Activated naive CD4-positive, alpha-beta T cell treated with anti-CD3 and anti-CD28 coated beads, Interleukin-2, amount 10 ng/mL, durations not matched to agents 7 days and 5 days (primary cell): ENCODE results near the gene EIF4G3.
"Not testable (repeated sequence)": the region's sequence is repeated elsewhere in the genome, so short reads cannot be mapped to it uniquely, and the experiment has no call there.

Experiments used
- CTCF ChIA-PET: fragments of 350-600 bp; sonication (Branson Sonifier 250); formaldehyde crosslinking; loops from one replicate; lab custom pipeline; 2021; ENCODE audit warnings: antibody characterized with exemption; lab: Charles Lee
- DNase-seq: peaks from one replicate; pipeline ENCODE4 v3.0.0-alpha.2; 2020
- H3K27ac Mint-ChIP-seq: one replicate; pipeline ENCODE4 v1.8.0; 2021; ENCODE audit warnings: mild to moderate bottlenecking, moderate library complexity, mixed read lengths
- H3K27me3 Mint-ChIP-seq: one replicate; pipeline ENCODE4 v1.8.0; 2021; ENCODE audit warnings: mild to moderate bottlenecking, mixed read lengths
- H3K36me3 Mint-ChIP-seq: one replicate; pipeline ENCODE4 v1.8.0; 2021; ENCODE audit warnings: mixed read lengths
- H3K4me1 Mint-ChIP-seq: one replicate; pipeline ENCODE4 v1.8.0; 2021; ENCODE audit warnings: mixed read lengths
- H3K4me3 Mint-ChIP-seq: one replicate; pipeline ENCODE4 v1.8.0; 2021; ENCODE audit warnings: mild to moderate bottlenecking, moderate library complexity, mixed read lengths
- H3K9me3 Mint-ChIP-seq: one replicate; pipeline ENCODE4 v1.8.0; 2021; ENCODE audit warnings: mixed read lengths

Gene EIF4G3

GRCh38 chr1:21175324-21175669, 1.4 kb downstream of the EIF4G3 start:
- DNase-seq = peak; percentile 53
- CTCF ChIA-PET = interaction anchor here (1.6 kb wide), 1 partner anchor 13 kb away, joined by 3 read pairs; no protein-coding TSS in a partner anchor

DNA sequence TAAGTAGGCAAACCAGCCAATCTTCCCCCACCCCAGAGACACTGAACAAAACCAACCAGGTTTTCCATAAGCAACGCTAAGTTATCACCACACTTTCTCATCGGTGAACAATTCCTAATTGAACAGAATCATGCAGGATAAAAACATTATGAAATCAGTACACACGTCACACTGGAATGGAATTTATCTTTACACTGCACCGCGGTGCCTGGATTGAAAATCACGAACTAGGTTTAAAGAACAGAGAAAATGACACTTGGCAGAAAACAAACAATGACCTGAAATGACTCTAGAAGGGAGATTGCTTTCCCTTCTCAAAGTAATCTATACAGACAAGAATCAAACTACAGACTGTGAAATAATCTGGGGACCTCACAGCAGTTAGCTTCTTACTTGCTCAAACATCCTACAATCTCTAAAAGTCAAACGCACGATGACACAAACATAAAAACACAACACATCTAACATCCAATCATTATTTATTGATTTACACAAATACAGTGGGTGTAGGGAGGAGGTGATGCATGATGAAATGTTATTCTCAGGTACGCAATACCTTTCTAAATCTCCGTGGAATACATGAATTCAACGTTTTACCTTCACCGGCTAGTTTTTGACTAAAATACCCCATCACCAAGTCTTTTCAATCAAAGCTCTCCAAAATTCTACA, 1.9 kb downstream of the EIF4G3 start:
- Mint-ChIP-seq H3K9me3 (no peaks in the 10 kb centered on the region), H3K27me3 (peaks cover 20% of the 10 kb centered on the region), H3K36me3 (peaks cover 26% of the 10 kb centered on the region), H3K27ac (no peak overlapping the region), H3K4me3 (peak overlapping the region; percentile 83), H3K4me1 (peaks cover 31% of the 10 kb centered on the region)
- DNase-seq = no peak
- CTCF ChIA-PET = interaction anchor here (1.6 kb wide), 1 partner anchor 12 kb away, joined by 3 read pairs; no protein-coding TSS in a partner anchor

More at GRCh38 chr1:21175324-21175669, 1.4 kb downstream of the EIF4G3 start:
- peak overlapping the region; percentile 83 for H3K4me3 Mint-ChIP-seq
- peaks cover 24% of the 10 kb centered on the region for H3K36me3 Mint-ChIP-seq
- H3K4me1 Mint-ChIP-seq = peaks cover 31% of the 10 kb centered on the region
- H3K27me3 Mint-ChIP-seq = peaks cover 20% of the 10 kb centered on the region
- H3K9me3 Mint-ChIP-seq = no peaks in the 10 kb centered on the region
- peak overlapping the region; percentile 89 for H3K27ac Mint-ChIP-seq

DNA sequence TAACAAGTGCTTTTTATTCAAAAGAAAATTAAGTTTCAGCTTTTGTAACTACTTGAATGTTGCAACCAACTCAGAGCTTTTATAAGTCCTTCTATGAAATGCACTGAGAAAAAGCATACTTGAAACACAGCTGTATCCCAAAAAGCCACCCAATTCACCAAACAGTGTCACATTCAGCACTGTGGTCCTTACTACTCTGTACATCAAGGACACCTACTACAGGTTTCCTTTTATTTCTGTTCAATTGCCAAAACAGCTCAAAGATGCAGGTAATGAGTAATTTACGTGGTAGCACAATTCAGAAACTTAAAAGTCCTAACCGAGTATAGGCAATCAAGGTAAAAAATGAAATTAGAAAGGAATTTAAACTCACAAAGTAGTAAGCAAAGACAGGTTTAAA, 2.5 kb downstream of the EIF4G3 start:
- CTCF ChIA-PET = interaction anchor here (0.8 to 1.6 kb wide), 3 partner anchors 12 to 477 kb away, joined by 3 read pairs; no protein-coding TSS in a partner anchor
- no peak overlapping the region for H3K27ac Mint-ChIP-seq

DNA sequence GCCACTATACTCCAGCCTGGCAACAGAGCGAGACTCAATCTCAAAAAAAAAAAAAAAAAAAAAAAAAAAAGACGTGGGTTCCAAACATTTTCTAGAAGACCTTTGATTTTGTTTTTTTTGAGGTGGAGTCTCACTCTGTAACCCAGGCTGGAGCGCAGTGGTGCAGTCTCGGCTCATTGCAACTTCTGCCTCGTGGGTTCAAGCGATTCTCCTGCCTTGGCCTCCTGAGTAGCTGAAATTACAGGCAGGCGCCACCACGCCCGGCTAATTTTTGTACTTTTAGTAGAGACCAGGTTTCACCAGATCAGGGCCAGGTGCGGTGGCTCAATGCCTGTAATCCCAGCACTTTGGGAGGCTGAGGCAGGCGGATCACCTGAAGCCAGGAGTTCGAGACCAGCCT, 3.6 kb downstream of the EIF4G3 start:
- H3K36me3 Mint-ChIP-seq = peaks cover 30% of the 10 kb centered on the region
- not testable (repeated sequence) for H3K9me3 Mint-ChIP-seq
- CTCF ChIA-PET = interaction anchor here (0.9 kb wide), 1 partner anchor 476 kb away, joined by 3 read pairs; no protein-coding TSS in a partner anchor

More for the DNA sequence above, 2.5 kb downstream of the EIF4G3 start:
- DNase-seq = no peak
- peak overlapping the region; percentile 83 for H3K4me3 Mint-ChIP-seq
- peaks cover 31% of the 10 kb centered on the region for H3K4me1 Mint-ChIP-seq
- no peaks in the 10 kb centered on the region for H3K9me3 Mint-ChIP-seq
- H3K27me3 Mint-ChIP-seq = peaks cover 20% of the 10 kb centered on the region
- peaks cover 28% of the 10 kb centered on the region for H3K36me3 Mint-ChIP-seq

GRCh38 chr1:21170837-21171236, 5.9 kb downstream of the EIF4G3 start:
- not testable (repeated sequence) for H3K9me3 Mint-ChIP-seq, H3K27me3 Mint-ChIP-seq, DNase-seq, H3K27ac Mint-ChIP-seq, H3K4me3 Mint-ChIP-seq
- CTCF ChIA-PET = interaction anchor here (0.6 kb wide), 1 partner anchor 180 kb away, joined by 3 read pairs; no protein-coding TSS in a partner anchor
- Mint-ChIP-seq H3K36me3 (peaks cover 35% of the 10 kb centered on the region), H3K4me1 (peaks cover 23% of the 10 kb centered on the region)

More for the DNA sequence above, 3.6 kb downstream of the EIF4G3 start:
- H3K4me3 Mint-ChIP-seq, H3K27ac Mint-ChIP-seq, DNase-seq: not testable (repeated sequence)
- H3K27me3 Mint-ChIP-seq = peaks cover 16% of the 10 kb centered on the region
- peaks cover 31% of the 10 kb centered on the region for H3K4me1 Mint-ChIP-seq

DNA sequence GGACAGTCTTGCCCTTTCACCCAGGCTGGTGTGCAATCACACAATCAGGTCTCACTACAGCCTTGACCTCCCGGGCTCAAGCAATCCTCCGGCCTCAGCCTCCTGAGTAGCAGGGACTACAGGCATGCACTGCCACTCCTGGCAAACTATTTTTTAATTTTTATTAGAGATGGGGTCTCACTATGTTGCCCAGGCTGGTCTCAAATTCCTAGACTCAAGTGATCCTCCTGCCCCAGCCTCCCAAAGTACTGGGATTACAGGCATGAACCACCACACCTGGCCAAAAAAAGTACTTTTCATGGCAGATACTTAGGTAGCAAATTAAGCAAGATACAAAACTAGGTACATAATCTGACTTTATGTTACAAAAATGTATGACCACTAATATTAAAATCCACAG, 8.3 kb downstream of the EIF4G3 start:
- Mint-ChIP-seq H3K36me3 (peaks cover 31% of the 10 kb centered on the region), H3K27ac (no peak overlapping the region), H3K27me3 (no peaks in the 10 kb centered on the region), H3K4me1 (peaks cover 9% of the 10 kb centered on the region), H3K4me3 (no peak overlapping the region), H3K9me3 (no peaks in the 10 kb centered on the region)
- no peak for DNase-seq
- CTCF ChIA-PET = no interaction called here

- Mint-ChIP-seq H3K4me1 (peaks cover 4% of the 10 kb centered on the region), H3K27ac (no peak overlapping the region), H3K4me3 (no peak overlapping the region), H3K9me3 (no peaks in the 10 kb centered on the region), H3K27me3 (no peaks in the 10 kb centered on the region), H3K36me3 (peaks cover 26% of the 10 kb centered on the region)
- DNase-seq = no peak
- CTCF ChIA-PET = no interaction called here
These were observed 11.1 kb downstream of the EIF4G3 start for GRCh38 chr1:21165646-21166045.

- Mint-ChIP-seq H3K27me3 (no peaks in the 10 kb centered on the region), H3K36me3 (peaks cover 27% of the 10 kb centered on the region), H3K4me1 (peaks cover 4% of the 10 kb centered on the region), H3K9me3 (no peaks in the 10 kb centered on the region), H3K4me3 (no peak overlapping the region), H3K27ac (no peak overlapping the region)
- CTCF ChIA-PET = no interaction called here
- no peak for DNase-seq
These were observed 11.6 kb downstream of the EIF4G3 start for GRCh38 chr1:21165076-21165475.

DNA sequence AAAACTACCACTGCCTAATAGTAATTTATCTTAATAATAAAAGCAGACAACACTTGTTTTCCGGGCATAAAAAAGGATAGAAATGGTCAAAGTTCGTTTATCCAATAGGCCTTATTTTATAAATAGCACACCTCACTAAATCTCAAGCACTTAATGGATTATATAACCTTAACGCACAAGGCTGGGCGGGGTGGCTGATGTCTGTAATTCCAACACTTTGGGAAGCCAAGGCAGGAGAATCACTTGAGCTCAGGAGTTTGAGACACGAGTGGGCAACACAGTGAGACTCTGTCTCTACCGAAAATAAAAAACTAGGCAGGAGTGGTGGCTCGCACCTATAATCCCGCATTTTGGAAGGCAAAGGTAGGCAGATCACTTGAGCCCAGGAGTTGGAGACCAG, 12.4 kb downstream of the EIF4G3 start:
- peaks cover 4% of the 10 kb centered on the region for H3K4me1 Mint-ChIP-seq
- no peak overlapping the region for H3K4me3 Mint-ChIP-seq
- no peaks in the 10 kb centered on the region for H3K27me3 Mint-ChIP-seq
- H3K9me3 Mint-ChIP-seq = no peaks in the 10 kb centered on the region
- CTCF ChIA-PET = no interaction called here
- DNase-seq = no peak
- no peak overlapping the region for H3K27ac Mint-ChIP-seq
- H3K36me3 Mint-ChIP-seq = peaks cover 25% of the 10 kb centered on the region

DNA sequence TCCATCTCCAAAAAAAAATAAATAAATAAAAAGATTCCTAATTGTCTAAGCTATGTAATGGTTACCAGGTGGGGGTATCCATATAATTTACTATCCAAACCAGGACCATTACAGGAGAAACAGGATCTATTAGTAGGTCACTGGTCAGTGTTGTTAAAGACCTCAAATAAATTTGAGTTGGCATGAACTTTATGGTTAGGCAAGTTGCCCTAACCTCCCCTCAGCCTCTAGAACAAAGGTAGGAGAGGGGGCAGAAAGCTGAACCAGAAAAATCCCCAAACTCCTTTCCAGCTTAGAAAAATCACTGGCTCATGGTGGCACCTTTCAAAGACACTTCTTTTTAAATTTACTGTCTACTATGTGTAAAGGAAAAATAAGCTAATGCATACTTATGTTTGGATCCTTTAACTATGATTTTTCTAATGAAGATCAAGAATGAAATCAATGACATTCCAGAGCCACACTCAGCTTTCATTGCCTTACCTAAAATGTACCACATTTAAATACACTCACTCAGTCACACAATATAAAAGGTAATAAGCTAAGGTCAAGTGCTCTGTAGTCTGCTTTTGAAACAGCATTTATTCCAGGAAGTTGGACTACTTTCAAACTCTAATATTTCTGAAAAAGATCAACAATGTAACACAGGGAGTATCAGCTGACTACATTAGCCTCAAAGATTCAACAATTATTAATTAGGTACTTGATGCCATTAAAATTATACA, 13.8 kb downstream of the EIF4G3 start:
- Mint-ChIP-seq H3K4me1 (peaks cover 4% of the 10 kb centered on the region), H3K4me3 (no peak overlapping the region), H3K36me3 (peaks cover 24% of the 10 kb centered on the region), H3K9me3 (no peaks in the 10 kb centered on the region), H3K27me3 (no peaks in the 10 kb centered on the region), H3K27ac (no peak overlapping the region)
- no peak for DNase-seq
- CTCF ChIA-PET = interaction anchor here (0.8 to 1.2 kb wide), 3 partner anchors 12 to 55 kb away, joined by 3 read pairs; no protein-coding TSS in a partner anchor

GRCh38 chr1:21161842-21162241, 14.9 kb downstream of the EIF4G3 start:
- DNase-seq = no peak
- H3K27ac Mint-ChIP-seq = no peak overlapping the region
- peaks cover 19% of the 10 kb centered on the region for H3K36me3 Mint-ChIP-seq
- H3K4me1 Mint-ChIP-seq = peaks cover 7% of the 10 kb centered on the region
- no peak overlapping the region for H3K4me3 Mint-ChIP-seq
- no peaks in the 10 kb centered on the region for H3K27me3 Mint-ChIP-seq
- CTCF ChIA-PET = interaction anchor here (1.2 kb wide), 1 partner anchor 13 kb away, joined by 3 read pairs; no protein-coding TSS in a partner anchor
- H3K9me3 Mint-ChIP-seq = no peaks in the 10 kb centered on the region

- H3K4me1 Mint-ChIP-seq = peaks cover 3% of the 10 kb centered on the region
- peaks cover 19% of the 10 kb centered on the region for H3K36me3 Mint-ChIP-seq
- CTCF ChIA-PET = no interaction called here
- H3K27me3 Mint-ChIP-seq = no peaks in the 10 kb centered on the region
- no peak overlapping the region for H3K27ac Mint-ChIP-seq
- H3K9me3 Mint-ChIP-seq = no peaks in the 10 kb centered on the region
- H3K4me3 Mint-ChIP-seq = no peak overlapping the region
- no peak for DNase-seq
These were observed 16.4 kb downstream of the EIF4G3 start for GRCh38 chr1:21160263-21160796.

- H3K4me3 Mint-ChIP-seq = no peak overlapping the region
- H3K4me1 Mint-ChIP-seq = peaks cover 3% of the 10 kb centered on the region
- CTCF ChIA-PET = interaction anchor here (0.7 kb wide), 1 partner anchor 113 kb away, joined by 3 read pairs; no protein-coding TSS in a partner anchor
- no peaks in the 10 kb centered on the region for H3K27me3 Mint-ChIP-seq
- H3K36me3 Mint-ChIP-seq = peaks cover 17% of the 10 kb centered on the region
- no peaks in the 10 kb centered on the region for H3K9me3 Mint-ChIP-seq
- DNase-seq = no peak
- no peak overlapping the region for H3K27ac Mint-ChIP-seq
These were observed 18.8 kb downstream of the EIF4G3 start for GRCh38 chr1:21157868-21158267.

GRCh38 chr1:21157054-21157453, 19.6 kb downstream of the EIF4G3 start:
- peaks cover 3% of the 10 kb centered on the region for H3K4me1 Mint-ChIP-seq
- H3K27ac Mint-ChIP-seq = no peak overlapping the region
- no peaks in the 10 kb centered on the region for H3K9me3 Mint-ChIP-seq
- no peaks in the 10 kb centered on the region for H3K27me3 Mint-ChIP-seq
- peaks cover 16% of the 10 kb centered on the region for H3K36me3 Mint-ChIP-seq
- DNase-seq = no peak
- CTCF ChIA-PET = no interaction called here
- no peak overlapping the region for H3K4me3 Mint-ChIP-seq
